HFFc6 (cell line): Measurements from ENCODE around the gene RNF130. TPM values are rescaled to one million over a fixed set of nuclear protein-coding genes. Genes with fewer than 3 reads are reported as not detected.

Experiments
- DNase-seq: peaks from one replicate; pipeline ENCODE4 v3.0.0-alpha.2; 2018
- H3K27ac Mint-ChIP-seq: 2 replicates; pipeline ENCODE4 v1.8.0; 2020; ENCODE audit warnings: mild to moderate bottlenecking, mixed read lengths
- H3K27me3 Mint-ChIP-seq: 2 replicates; pipeline ENCODE4 v1.8.0; 2021; ENCODE audit warnings: mild to moderate bottlenecking, moderate library complexity, mixed read lengths; ENCODE audit not compliant: insufficient read depth
- H3K36me3 Mint-ChIP-seq: 2 replicates; pipeline ENCODE4 v1.8.0; 2021; ENCODE audit warnings: low read depth, mixed read lengths
- H3K4me1 Mint-ChIP-seq: 2 replicates; pipeline ENCODE4 v1.8.0; 2020; ENCODE audit warnings: low read depth, mixed read lengths
- H3K4me3 Mint-ChIP-seq: 2 replicates; pipeline ENCODE4 v1.8.0; 2020; ENCODE audit warnings: mild to moderate bottlenecking, moderate library complexity, mixed read lengths
- H3K9me3 Mint-ChIP-seq: 2 replicates; pipeline ENCODE4 v1.8.0; 2020; ENCODE audit warnings: mild to moderate bottlenecking, mixed read lengths
- total RNA-seq, 6 experiments: library from RNA; stranded (reverse); fragmentation: NEBNext Ultra II Directional; extraction: Animal tissue kit (Norgen Biotek cat#: 25700); gene quantifications; 2 replicates in 1 of 6; 3 replicates in 5 of 6; pipeline ENCODE4 v1.2.3, GENCODE V29; 2021
- TF ChIP-seq, protein P1 (sequence below): fragments of 200-600 bp; sonication (generic); IDR thresholded peaks from 2 replicates; pipeline ENCODE4 v1.5.0; 2021; ENCODE audit warnings: antibody characterized with exemption, mild to moderate bottlenecking

The RNF130 gene
- total RNA-seq, 6 experiments from 2014 or later: 0.37 to 7.5 (median 0.93) TPM

GRCh38 chr5:180006141-180006540 is 65.4 kb downstream of the RNF130 start:
- Mint-ChIP-seq H3K9me3 (peaks cover 10% of the 10 kb centered on the region), H3K4me1 (no peaks in the 10 kb centered on the region), H3K27ac (no peak overlapping the region), H3K27me3 (no peaks in the 10 kb centered on the region; the same call in none of the 2 replicates), H3K4me3 (no peak overlapping the region), H3K36me3 (no peaks in the 10 kb centered on the region)
- TF ChIP-seq, protein P1, sequence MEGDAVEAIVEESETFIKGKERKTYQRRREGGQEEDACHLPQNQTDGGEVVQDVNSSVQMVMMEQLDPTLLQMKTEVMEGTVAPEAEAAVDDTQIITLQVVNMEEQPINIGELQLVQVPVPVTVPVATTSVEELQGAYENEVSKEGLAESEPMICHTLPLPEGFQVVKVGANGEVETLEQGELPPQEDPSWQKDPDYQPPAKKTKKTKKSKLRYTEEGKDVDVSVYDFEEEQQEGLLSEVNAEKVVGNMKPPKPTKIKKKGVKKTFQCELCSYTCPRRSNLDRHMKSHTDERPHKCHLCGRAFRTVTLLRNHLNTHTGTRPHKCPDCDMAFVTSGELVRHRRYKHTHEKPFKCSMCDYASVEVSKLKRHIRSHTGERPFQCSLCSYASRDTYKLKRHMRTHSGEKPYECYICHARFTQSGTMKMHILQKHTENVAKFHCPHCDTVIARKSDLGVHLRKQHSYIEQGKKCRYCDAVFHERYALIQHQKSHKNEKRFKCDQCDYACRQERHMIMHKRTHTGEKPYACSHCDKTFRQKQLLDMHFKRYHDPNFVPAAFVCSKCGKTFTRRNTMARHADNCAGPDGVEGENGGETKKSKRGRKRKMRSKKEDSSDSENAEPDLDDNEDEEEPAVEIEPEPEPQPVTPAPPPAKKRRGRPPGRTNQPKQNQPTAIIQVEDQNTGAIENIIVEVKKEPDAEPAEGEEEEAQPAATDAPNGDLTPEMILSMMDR: no peak
- DNase-seq: no peak

- DNase-seq: no peak
- Mint-ChIP-seq H3K27me3 (no peaks in the 10 kb centered on the region; the same call in 1 of the 2 replicates), H3K4me1 (no peaks in the 10 kb centered on the region), H3K36me3 (no peaks in the 10 kb centered on the region), H3K27ac (no peak overlapping the region), H3K4me3 (no peak overlapping the region), H3K9me3 (peaks cover 3% of the 10 kb centered on the region)
- TF ChIP-seq, protein P1: no peak
These were observed 68.4 kb downstream of the RNF130 start for GRCh38 chr5:180003127-180003526.

GRCh38 chr5:180001742-180002141 is 69.8 kb downstream of the RNF130 start:
- no peak overlapping the region for H3K27ac Mint-ChIP-seq
- no peaks in the 10 kb centered on the region for H3K36me3 Mint-ChIP-seq
- H3K4me3 Mint-ChIP-seq: no peak overlapping the region
- H3K4me1 Mint-ChIP-seq: no peaks in the 10 kb centered on the region
- TF ChIP-seq, protein P1: no peak
- H3K27me3 Mint-ChIP-seq: no peaks in the 10 kb centered on the region; the same call in 1 of the 2 replicates
- no peaks in the 10 kb centered on the region; the same call in 1 of the 2 replicates for H3K9me3 Mint-ChIP-seq
- no peak for DNase-seq

DNA sequence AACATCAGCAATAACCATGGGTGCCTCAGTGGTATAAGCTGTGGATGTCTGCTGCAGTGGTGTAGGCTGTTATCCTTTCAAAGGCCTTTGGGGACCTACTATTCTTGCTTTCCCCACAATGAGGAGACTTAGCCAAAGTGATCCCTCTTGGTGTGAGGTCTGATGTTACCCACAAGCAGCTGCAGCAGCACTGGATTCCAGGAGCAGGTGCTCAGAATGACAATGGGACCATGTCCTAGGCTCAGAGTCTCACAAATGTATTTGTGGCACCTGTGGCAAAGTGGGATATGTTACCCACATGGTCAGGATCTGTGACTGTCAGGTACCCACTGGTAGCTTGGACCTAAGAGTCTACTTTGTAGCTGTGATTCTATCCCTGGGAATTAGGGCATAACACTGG is 70.4 kb downstream of the RNF130 start:
- H3K36me3 Mint-ChIP-seq: no peaks in the 10 kb centered on the region
- H3K27ac Mint-ChIP-seq: no peak overlapping the region
- no peak for DNase-seq
- H3K4me1 Mint-ChIP-seq: no peaks in the 10 kb centered on the region
- no peaks in the 10 kb centered on the region; the same call in 1 of the 2 replicates for H3K27me3 Mint-ChIP-seq
- no peak overlapping the region for H3K4me3 Mint-ChIP-seq
- no peaks in the 10 kb centered on the region; the same call in 1 of the 2 replicates for H3K9me3 Mint-ChIP-seq
- TF ChIP-seq, protein P1: no peak

DNA sequence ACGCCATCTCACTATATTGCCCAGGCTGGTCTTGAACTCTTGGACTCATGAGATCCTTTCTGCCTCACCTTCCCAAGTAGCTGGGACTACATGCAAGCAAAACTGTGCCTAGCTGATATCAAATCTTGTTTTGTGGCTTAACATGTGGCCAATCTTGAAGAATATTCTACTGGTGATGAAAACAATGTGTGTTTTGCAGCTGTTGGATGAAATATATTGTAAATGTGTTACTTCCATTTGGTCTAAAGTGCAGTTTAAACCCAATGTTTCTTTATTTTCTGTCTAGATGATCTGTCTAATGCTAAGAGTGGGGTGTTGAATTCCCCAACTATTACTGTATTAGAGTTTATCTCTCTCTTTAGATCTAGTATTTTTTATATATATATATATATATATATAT is 73.1 kb downstream of the RNF130 start:
- no peaks in the 10 kb centered on the region for H3K4me1 Mint-ChIP-seq
- no peaks in the 10 kb centered on the region; the same call in 1 of the 2 replicates for H3K27me3 Mint-ChIP-seq
- TF ChIP-seq, protein P1: no peak
- no peak for DNase-seq
- no peak overlapping the region for H3K27ac Mint-ChIP-seq
- H3K36me3 Mint-ChIP-seq: no peaks in the 10 kb centered on the region
- H3K4me3 Mint-ChIP-seq: no peak overlapping the region
- peaks cover 23% of the 10 kb centered on the region; the same call in 1 of the 2 replicates for H3K9me3 Mint-ChIP-seq
